Chondrocyte (in vitro differentiated cells): ENCODE data around the gene EIF1AD. TPM values are rescaled to one million over a fixed set of nuclear protein-coding genes. Genes with fewer than 3 reads are reported as not detected.
A peak's percentile ranks its signal among the peaks of the same experiment; 100 is the strongest.

Source experiments
- DNase-seq: peaks from one replicate; pipeline ENCODE4 v3.0.0; 2021; ENCODE audit warnings: mixed read lengths, low spot score
- H3K27ac Mint-ChIP-seq: one replicate; pipeline ENCODE4 v1.8.0; 2021; ENCODE audit warnings: mild to moderate bottlenecking, moderate library complexity, mixed read lengths; ENCODE audit not compliant: unreplicated experiment
- H3K27me3 Mint-ChIP-seq: 2 replicates; pipeline ENCODE4 v1.8.0; 2021; ENCODE audit warnings: low read depth, mixed read lengths
- H3K36me3 Mint-ChIP-seq: 2 replicates; pipeline ENCODE4 v1.8.0; 2021; ENCODE audit warnings: low read depth, mixed read lengths
- H3K4me1 Mint-ChIP-seq: 2 replicates; pipeline ENCODE4 v1.8.0; 2021; ENCODE audit warnings: low read depth, mild to moderate bottlenecking, mixed read lengths
- H3K4me3 Mint-ChIP-seq: one replicate; pipeline ENCODE4 v1.8.0; 2021; ENCODE audit warnings: mild to moderate bottlenecking, moderate library complexity, mixed read lengths; ENCODE audit not compliant: unreplicated experiment
- H3K9me3 Mint-ChIP-seq: 2 replicates; pipeline ENCODE4 v1.8.0; 2021; ENCODE audit warnings: low read depth, mixed read lengths
- CTCF ChIP-seq: fragments of 200-600 bp; sonication (generic); IDR thresholded peaks from 2 replicates; pipeline ENCODE4 v1.5.0; 2021; ENCODE audit warnings: antibody characterized with exemption, mild to moderate bottlenecking, moderate library complexity
- total RNA-seq: library from RNA; stranded (reverse); gene quantifications from 3 replicates; pipeline ENCODE4 v1.2.1, GENCODE V29; 2021

Gene EIF1AD
- total RNA-seq, 1 donor from 2014 or later, result 34.0 TPM

DNA sequence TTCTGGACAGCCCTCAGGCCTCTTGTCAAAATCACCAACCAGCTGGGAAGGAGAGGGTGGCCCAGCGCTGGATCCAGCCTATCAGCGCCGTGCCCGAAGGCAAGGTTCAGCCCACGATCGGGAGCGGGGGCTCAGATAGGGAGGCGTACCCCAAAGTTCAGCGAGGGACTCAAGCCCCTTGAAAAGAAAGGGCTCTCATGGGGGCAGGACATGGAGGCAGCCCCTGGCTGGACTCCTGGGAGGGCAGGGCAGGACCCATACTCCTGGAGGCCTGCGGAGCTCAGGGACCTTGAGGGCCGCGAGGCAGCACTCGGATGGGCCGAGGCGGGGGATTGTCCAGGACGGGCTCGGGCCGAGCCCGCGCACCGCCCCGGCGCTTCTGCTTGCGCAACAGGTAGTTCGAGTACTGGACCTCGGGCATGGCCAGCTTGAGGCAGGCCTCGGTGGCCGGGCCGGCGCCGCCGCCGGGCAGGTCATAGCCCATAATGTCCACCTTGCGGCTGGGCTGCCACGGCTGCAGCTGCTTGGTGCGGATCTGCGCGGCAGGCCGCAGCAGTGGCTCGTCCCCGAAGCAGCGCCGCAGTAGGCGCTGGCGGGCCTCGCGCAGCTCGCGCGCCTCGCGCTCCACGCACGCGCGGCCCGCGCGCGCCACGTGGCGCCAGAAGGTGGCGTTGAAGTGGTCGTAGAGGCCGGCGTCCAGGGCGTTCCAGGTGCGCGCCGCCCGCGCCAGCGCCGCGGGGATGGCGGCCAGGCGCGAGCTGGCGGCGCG lies 40.5 kb upstream of the EIF1AD start:
- peaks cover 4% of the 10 kb centered on the region for H3K4me1 Mint-ChIP-seq
- peaks cover 2% of the 10 kb centered on the region for H3K9me3 Mint-ChIP-seq
- peak overlapping the region; percentile 22 for H3K27ac Mint-ChIP-seq
- no peaks in the 10 kb centered on the region for H3K36me3 Mint-ChIP-seq
- H3K27me3 Mint-ChIP-seq, result no peaks in the 10 kb centered on the region
- no peak overlapping the region for H3K4me3 Mint-ChIP-seq
- TF ChIP-seq CTCF, result no peak
- DNase-seq, result no peak

GRCh38 chr11:66039765-66040164 lies 37.8 kb upstream of the EIF1AD start:
- Mint-ChIP-seq H3K4me1 (no peaks in the 10 kb centered on the region), H3K36me3 (peaks cover 2% of the 10 kb centered on the region), H3K27me3 (peaks cover 2% of the 10 kb centered on the region), H3K4me3 (no peak overlapping the region), H3K9me3 (peaks cover 4% of the 10 kb centered on the region), H3K27ac (no peak overlapping the region)
- DNase-seq, result no peak
- TF ChIP-seq CTCF, result no peak

DNA sequence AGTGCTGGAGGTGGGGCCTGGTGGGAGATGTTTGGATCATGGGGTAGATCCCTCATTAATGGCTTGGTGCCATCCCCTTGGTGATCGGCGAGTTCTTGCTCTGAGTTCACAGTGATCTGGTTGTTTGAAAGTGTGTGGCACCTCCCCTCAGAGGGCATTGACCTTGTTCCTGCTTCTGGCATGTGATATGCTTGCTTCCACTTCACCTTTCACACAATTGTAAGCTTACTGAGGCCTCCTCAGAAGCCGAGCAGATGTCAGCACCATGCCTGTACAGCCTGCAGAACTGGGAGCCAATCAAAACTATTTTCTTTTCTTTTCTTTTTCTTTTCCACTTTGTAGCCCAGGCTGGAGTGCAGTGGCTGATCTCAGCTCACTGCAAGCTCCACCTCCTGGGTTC lies 35.4 kb upstream of the EIF1AD start:
- H3K36me3 Mint-ChIP-seq, result peaks cover 3% of the 10 kb centered on the region

GRCh38 chr11:66036334-66036710 lies 34.4 kb upstream of the EIF1AD start:
- Mint-ChIP-seq H3K9me3 (peaks cover 4% of the 10 kb centered on the region), H3K27ac (no peak overlapping the region), H3K4me3 (no peak overlapping the region), H3K36me3 (peaks cover 3% of the 10 kb centered on the region), H3K27me3 (peaks cover 5% of the 10 kb centered on the region), H3K4me1 (no peaks in the 10 kb centered on the region)
- TF ChIP-seq CTCF, result no peak
- no peak for DNase-seq

More for the DNA sequence above, 35.4 kb upstream of the EIF1AD start:
- Mint-ChIP-seq H3K4me1 (no peaks in the 10 kb centered on the region), H3K9me3 (peaks cover 4% of the 10 kb centered on the region), H3K4me3 (no peak overlapping the region), H3K27me3 (peaks cover 5% of the 10 kb centered on the region), H3K27ac (no peak overlapping the region)
- DNase-seq, result no peak
- TF ChIP-seq CTCF, result no peak

- H3K36me3 Mint-ChIP-seq, result peaks cover 3% of the 10 kb centered on the region
These were observed 33.8 kb upstream of the EIF1AD start for GRCh38 chr11:66035653-66036333.

More at GRCh38 chr11:66035653-66036333, 33.8 kb upstream of the EIF1AD start:
- H3K4me1 Mint-ChIP-seq, result no peaks in the 10 kb centered on the region
- H3K27me3 Mint-ChIP-seq, result peaks cover 5% of the 10 kb centered on the region
- DNase-seq, result no peak
- H3K4me3 Mint-ChIP-seq, result no peak overlapping the region
- no peak for TF ChIP-seq CTCF
- H3K9me3 Mint-ChIP-seq, result peaks cover 4% of the 10 kb centered on the region
- no peak overlapping the region for H3K27ac Mint-ChIP-seq
